Breast epithelium (tissue), 3 donors: ENCODE results near the gene SLC15A3.

Experiments used
- POLR2A ChIP-seq: fragments of 450-650 bp; IDR thresholded peaks from one replicate; pipeline ENCODE4 v1.6.1; 2016; ENCODE audit warnings: antibody characterized with exemption, mild to moderate bottlenecking, moderate library complexity
- POLR2AphosphoS5 ChIP-seq, 3 donors: sonication (generic); formaldehyde crosslinking; IDR thresholded peaks; one replicate each; pipeline ENCODE4 v1.6.1; 2017; ENCODE audit warnings: antibody characterized with exemption in 3 of 3
- TF ChIP-seq, protein P1 (sequence below), 3 donors: fragments of 450-650 bp; IDR thresholded peaks; one replicate each; pipeline ENCODE4 v1.5.1; 2016 to 2017; ENCODE audit warnings: antibody characterized with exemption in 3 of 3, mild to moderate bottlenecking in 3 of 3, moderate library complexity in 3 of 3

DNA sequence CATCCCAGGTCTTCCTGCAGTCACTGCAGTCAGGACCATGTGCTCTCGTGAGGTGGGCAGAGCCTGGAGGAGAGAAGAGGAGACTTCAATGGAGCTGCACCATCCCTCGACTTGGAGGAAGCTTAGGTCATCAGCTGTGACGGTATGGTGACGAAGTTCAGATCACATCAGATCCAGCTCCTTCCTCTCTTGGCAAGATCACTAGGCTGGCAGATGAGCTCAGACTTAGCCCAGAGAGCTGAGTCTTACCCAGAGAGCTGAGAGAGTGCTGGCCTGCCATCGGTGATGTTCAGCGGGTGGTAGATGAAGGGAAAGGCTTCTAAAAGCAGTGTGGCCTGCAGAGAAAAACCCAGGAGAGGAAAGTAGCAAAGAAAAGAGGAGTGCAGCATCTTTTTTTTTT lies 1.8 kb upstream of the SLC15A3 start:
- TF ChIP-seq, protein P1, sequence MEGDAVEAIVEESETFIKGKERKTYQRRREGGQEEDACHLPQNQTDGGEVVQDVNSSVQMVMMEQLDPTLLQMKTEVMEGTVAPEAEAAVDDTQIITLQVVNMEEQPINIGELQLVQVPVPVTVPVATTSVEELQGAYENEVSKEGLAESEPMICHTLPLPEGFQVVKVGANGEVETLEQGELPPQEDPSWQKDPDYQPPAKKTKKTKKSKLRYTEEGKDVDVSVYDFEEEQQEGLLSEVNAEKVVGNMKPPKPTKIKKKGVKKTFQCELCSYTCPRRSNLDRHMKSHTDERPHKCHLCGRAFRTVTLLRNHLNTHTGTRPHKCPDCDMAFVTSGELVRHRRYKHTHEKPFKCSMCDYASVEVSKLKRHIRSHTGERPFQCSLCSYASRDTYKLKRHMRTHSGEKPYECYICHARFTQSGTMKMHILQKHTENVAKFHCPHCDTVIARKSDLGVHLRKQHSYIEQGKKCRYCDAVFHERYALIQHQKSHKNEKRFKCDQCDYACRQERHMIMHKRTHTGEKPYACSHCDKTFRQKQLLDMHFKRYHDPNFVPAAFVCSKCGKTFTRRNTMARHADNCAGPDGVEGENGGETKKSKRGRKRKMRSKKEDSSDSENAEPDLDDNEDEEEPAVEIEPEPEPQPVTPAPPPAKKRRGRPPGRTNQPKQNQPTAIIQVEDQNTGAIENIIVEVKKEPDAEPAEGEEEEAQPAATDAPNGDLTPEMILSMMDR (IDR thresholded peaks at IDR 0.05): no peak
- TF ChIP-seq POLR2A (no peak), POLR2AphosphoS5 (IDR thresholded peaks at IDR 0.05) (no peak)
